ENCODE data around the gene HES4.

DNA sequence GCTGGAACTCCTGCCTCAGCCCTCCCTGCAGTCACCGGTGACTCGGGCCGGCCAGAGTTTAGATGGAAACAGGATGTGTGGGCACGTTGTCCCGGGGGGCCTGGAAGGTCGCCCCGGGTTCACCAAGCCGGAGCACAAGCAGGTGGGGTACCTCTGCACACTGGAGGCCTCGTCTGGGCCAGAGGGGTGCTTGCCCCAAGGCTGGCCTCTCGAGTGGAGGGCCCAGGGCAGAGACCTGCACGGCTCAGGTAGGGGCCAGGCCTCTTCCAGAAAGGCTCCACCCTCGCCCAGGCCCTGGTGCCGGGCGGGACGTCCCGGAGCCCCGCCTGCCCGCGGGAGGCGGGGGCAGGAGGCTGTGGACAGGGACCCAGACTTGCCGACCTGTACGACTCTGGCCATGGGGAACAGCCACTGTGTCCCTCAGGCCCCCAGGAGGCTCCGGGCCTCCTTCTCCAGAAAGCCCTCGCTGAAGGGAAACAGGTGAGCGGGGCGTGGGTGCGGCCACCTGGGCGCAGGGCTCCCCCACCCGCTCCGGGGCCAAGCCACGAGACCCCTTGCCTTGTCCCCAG, 33.7 kb downstream of the HES4 start, which contains the start of gene PLEKHN1:
- TF ChIP-seq, protein P1, sequence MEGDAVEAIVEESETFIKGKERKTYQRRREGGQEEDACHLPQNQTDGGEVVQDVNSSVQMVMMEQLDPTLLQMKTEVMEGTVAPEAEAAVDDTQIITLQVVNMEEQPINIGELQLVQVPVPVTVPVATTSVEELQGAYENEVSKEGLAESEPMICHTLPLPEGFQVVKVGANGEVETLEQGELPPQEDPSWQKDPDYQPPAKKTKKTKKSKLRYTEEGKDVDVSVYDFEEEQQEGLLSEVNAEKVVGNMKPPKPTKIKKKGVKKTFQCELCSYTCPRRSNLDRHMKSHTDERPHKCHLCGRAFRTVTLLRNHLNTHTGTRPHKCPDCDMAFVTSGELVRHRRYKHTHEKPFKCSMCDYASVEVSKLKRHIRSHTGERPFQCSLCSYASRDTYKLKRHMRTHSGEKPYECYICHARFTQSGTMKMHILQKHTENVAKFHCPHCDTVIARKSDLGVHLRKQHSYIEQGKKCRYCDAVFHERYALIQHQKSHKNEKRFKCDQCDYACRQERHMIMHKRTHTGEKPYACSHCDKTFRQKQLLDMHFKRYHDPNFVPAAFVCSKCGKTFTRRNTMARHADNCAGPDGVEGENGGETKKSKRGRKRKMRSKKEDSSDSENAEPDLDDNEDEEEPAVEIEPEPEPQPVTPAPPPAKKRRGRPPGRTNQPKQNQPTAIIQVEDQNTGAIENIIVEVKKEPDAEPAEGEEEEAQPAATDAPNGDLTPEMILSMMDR (conservative IDR thresholded peaks at IDR 0.05; ENCODE audit: low read length): no peak
- no peak for TF ChIP-seq EZH2phosphoT487 (IDR thresholded peaks at IDR 0.05; ENCODE audit: borderline replicate concordance)
